B cell (primary cell): ENCODE measurements around the gene RHPN2. TPM values are rescaled to one million over a fixed set of nuclear protein-coding genes. Genes with fewer than 3 reads are reported as not detected.

Experiments used
- ATAC-seq: fragments of 200-7000 bp; cut with Tn5 transposase; one replicate; pipeline ENCODE4 v1.10.0; 2021; ENCODE audit warnings: low read depth, mild to moderate bottlenecking, moderate number of reproducible peaks, moderate library complexity
- CTCF ChIA-PET: fragments of 350-600 bp; sonication (Branson Sonifier 250); formaldehyde crosslinking; loops from one replicate; lab custom pipeline; 2021; ENCODE audit warnings: antibody characterized with exemption, inconsistent platforms; lab: Charles Lee
- POLR2A ChIA-PET: fragments of 350-600 bp; sonication (Branson Sonifier 250); formaldehyde crosslinking; loops from one replicate; lab custom pipeline; 2021; ENCODE audit warnings: antibody characterized with exemption; lab: Charles Lee
- DNase-seq: peaks from one replicate; pipeline ENCODE4 v3.0.0; 2013
- H2AFZ ChIP-seq: 2 replicates; pipeline ENCODE4 v1.6.1; 2012; ENCODE audit warnings: mild to moderate bottlenecking, low read depth, low read length; ENCODE audit not compliant: insufficient read depth, poor library complexity, severe bottlenecking
- H3K27ac ChIP-seq, 2 donors: 1 replicate in 1 of 2; 2 replicates in 1 of 2; pipeline ENCODE4 v1.5.1; 2012 to 2013; ENCODE audit warnings: low read length in 2 of 2, mild to moderate bottlenecking in 2 of 2, moderate library complexity in 1 of 2
- H3K27me3 ChIP-seq, 4 experiments: fragments of 200-600 bp in 1 of 4; sonication (generic) in 1 of 4; replicated peaks in 1 of 4; 1 replicate in 2 of 4; 2 replicates in 2 of 4; pipeline versions ENCODE4 v1.6.1 to v1.7.0; 2013 to 2016; ENCODE audit warnings: low read length in 3 of 4, mild to moderate bottlenecking in 2 of 4, mixed read lengths in 1 of 4, moderate library complexity in 1 of 4; ENCODE audit not compliant: insufficient read depth in 4 of 4, control insufficient read depth in 3 of 4; ENCODE audit errors: control extremely low read depth in 1 of 4
- H3K36me3 ChIP-seq, 2 experiments: replicated peaks in 1 of 2; 1 replicate in 1 of 2; 2 replicates in 1 of 2; pipeline versions ENCODE4 v1.6.1 to v1.7.1; 2013; ENCODE audit warnings: low read length in 1 of 2; ENCODE audit not compliant: insufficient read depth in 2 of 2, control insufficient read depth in 1 of 2; ENCODE audit errors: control extremely low read depth in 1 of 2, extremely low read depth in 1 of 2
- H3K4me1 ChIP-seq, 2 donors: fragments of 200-600 bp in 1 of 2; sonication (generic) in 1 of 2; 1 replicate in 1 of 2; 2 replicates in 1 of 2; pipeline versions ENCODE4 v1.5.1 to v1.6.1; 2013 to 2017; ENCODE audit warnings: low read length in 2 of 2; ENCODE audit not compliant: control insufficient read depth in 2 of 2, insufficient read depth in 2 of 2
- H3K4me2 ChIP-seq: replicated peaks from 2 replicates; pipeline ENCODE3; 2012; ENCODE audit warnings: mild to moderate bottlenecking, low read depth, low read length; ENCODE audit not compliant: poor library complexity, severe bottlenecking
- H3K4me3 ChIP-seq, 5 experiments: fragments of 200-600 bp in 1 of 5; sonication (generic) in 1 of 5; 1 replicate in 3 of 5; 2 replicates in 2 of 5; pipeline versions ENCODE4 v1.5.1 to v1.7.0; 2011 to 2016; ENCODE audit warnings: low read length in 4 of 5, mild to moderate bottlenecking in 4 of 5, low read depth in 2 of 5, control low read depth in 1 of 5, moderate library complexity in 1 of 5; ENCODE audit not compliant: insufficient read depth in 1 of 5; ENCODE audit errors: control extremely low read depth in 1 of 5, extremely low read depth in 1 of 5
- H3K79me2 ChIP-seq: fragments of 200-600 bp; sonication (generic); one replicate; pipeline ENCODE4 v1.6.0; 2016; ENCODE audit warnings: low read length; ENCODE audit not compliant: control insufficient read depth, insufficient read depth
- H3K9ac ChIP-seq: fragments of 200-600 bp; sonication (generic); 2 replicates; pipeline ENCODE4 v1.6.1; 2017; ENCODE audit warnings: mild to moderate bottlenecking, low read length, moderate library complexity
- H3K9me3 ChIP-seq, 3 donors: one replicate each; pipeline versions ENCODE4 v1.6.1 to v1.7.1; 2013; ENCODE audit warnings: low read length in 2 of 3; ENCODE audit not compliant: control insufficient read depth in 2 of 3, insufficient read depth in 1 of 3; ENCODE audit errors: control extremely low read depth in 1 of 3
- H4K20me1 ChIP-seq: 2 replicates; pipeline ENCODE4 v1.6.0; 2012; ENCODE audit warnings: mild to moderate bottlenecking, low read length; ENCODE audit not compliant: insufficient read depth, control insufficient read depth, poor library complexity, severe bottlenecking
- H3K27ac Mint-ChIP-seq: one replicate; pipeline ENCODE4 v1.8.0; 2021; ENCODE audit warnings: mixed read lengths
- H3K27me3 Mint-ChIP-seq: one replicate; pipeline ENCODE4 v1.8.0; 2021; ENCODE audit warnings: mixed read lengths
- H3K4me1 Mint-ChIP-seq: one replicate; pipeline ENCODE4 v1.8.0; 2021; ENCODE audit warnings: mixed read lengths
- H3K4me3 Mint-ChIP-seq: one replicate; pipeline ENCODE4 v1.8.0; 2021; ENCODE audit warnings: mixed read lengths
- H3K9me3 Mint-ChIP-seq: one replicate; pipeline ENCODE4 v1.8.0; 2022; ENCODE audit warnings: mixed read lengths; ENCODE audit not compliant: insufficient read depth
- CTCF ChIP-seq: fragments of 200-600 bp; IDR thresholded peaks from one replicate; pipeline ENCODE4 v1.8.0; 2022; ENCODE audit warnings: antibody characterized with exemption, mild to moderate bottlenecking
- EZH2 ChIP-seq: IDR thresholded peaks from 2 replicates; pipeline ENCODE4 v1.6.1; 2012; ENCODE audit warnings: borderline replicate concordance, low read depth, mild to moderate bottlenecking, moderate library complexity, low read length; ENCODE audit not compliant: insufficient read depth, poor library complexity, severe bottlenecking
- WGBS: methylation state at CpG from one replicate; pipeline ENCODE4 v1.1.5; 2013; ENCODE audit warnings: missing lambda C conversion rate; ENCODE audit not compliant: insufficient coverage; 5-methylcytosine and 5-hydroxymethylcytosine counted together
- intact Hi-C: fragments of 100-400 bp; cut with micrococcal nuclease; formaldehyde crosslinking; loops from one replicate; pipeline ENCODE4 v1.10.0; 2022
- polyA plus RNA-seq: library from polyadenylated mRNA; depleted of rRNA; stranded (reverse); fragments of >200 nt; gene quantifications from 2 replicates; pipeline ENCODE4 v1.2.3, GENCODE V29; 2012
- total RNA-seq, 2 donors: library from RNA; stranded (reverse); fragments of 120-200 nt in 1 of 2; gene quantifications; 1 replicate in 1 of 2; 2 replicates in 1 of 2; pipeline versions ENCODE4 v1.2.3 to v1.2.4, GENCODE V29; 2013 to 2022

Gene RHPN2
- total and polyA plus RNA-seq, 2 donors (not counting 1 experiment from before 2014, with no cell fraction given): 4.9 to 5.5 TPM

GRCh38 chr19:33035461-33035860 is 29.2 kb downstream of the RHPN2 start:
- H3K27me3 Mint-ChIP-seq: no peaks in the 10 kb centered on the region
- no peak overlapping the region for H3K9ac ChIP-seq
- no peak for TF ChIP-seq EZH2
- TF ChIP-seq CTCF: no peak
- DNase-seq (no peak), ATAC-seq (no peak)
- H3K4me3 ChIP-seq: no peak overlapping the region
- intact Hi-C loops: no loop called here
- H3K9me3 Mint-ChIP-seq: no peaks in the 10 kb centered on the region
- CTCF ChIA-PET: no interaction called here
- H3K36me3 ChIP-seq: no peaks in the 10 kb centered on the region
- H3K4me3 Mint-ChIP-seq: no peak overlapping the region
- H3K27me3 ChIP-seq: no peaks in the 10 kb centered on the region
- no peak overlapping the region for H3K4me2 ChIP-seq
- H4K20me1 ChIP-seq: no peaks in the 10 kb centered on the region
- H3K27ac Mint-ChIP-seq: no peak overlapping the region
- no peaks in the 10 kb centered on the region for H3K4me1 ChIP-seq
- H3K9me3 ChIP-seq: peaks cover 0 to 3% (median 0%) of the 10 kb centered on the region in 3 donors
- POLR2A ChIA-PET: no interaction called here
- H3K4me1 Mint-ChIP-seq: peaks cover 8% of the 10 kb centered on the region
- no peak overlapping the region for H3K27ac ChIP-seq
- no peak overlapping the region for H2AFZ ChIP-seq
- WGBS: 98% methylated on average over 9 of the region's 10 CpGs
- H3K79me2 ChIP-seq: no peaks in the 10 kb centered on the region

- no peaks in the 10 kb centered on the region for H3K9me3 Mint-ChIP-seq
- H2AFZ ChIP-seq: no peak overlapping the region
- H3K27ac ChIP-seq: no peak overlapping the region
- POLR2A ChIA-PET: no interaction called here
- H3K27me3 ChIP-seq: no peaks in the 10 kb centered on the region
- no peaks in the 10 kb centered on the region for H4K20me1 ChIP-seq
- H3K27ac Mint-ChIP-seq: no peak overlapping the region
- DNase-seq (no peak), ATAC-seq (no peak)
- peaks cover 0 to 21% (median 0%) of the 10 kb centered on the region in 3 donors for H3K9me3 ChIP-seq
- WGBS: 95% methylated on average over 2 of the region's 8 CpGs
- intact Hi-C loops: no loop called here
- H3K79me2 ChIP-seq: no peaks in the 10 kb centered on the region
- peaks cover 2% of the 10 kb centered on the region for H3K4me1 Mint-ChIP-seq
- TF ChIP-seq CTCF (no peak), EZH2 (no peak)
- no peaks in the 10 kb centered on the region for H3K36me3 ChIP-seq
- H3K4me1 ChIP-seq: no peaks in the 10 kb centered on the region
- no peak overlapping the region for H3K4me3 ChIP-seq
- CTCF ChIA-PET: interaction anchor here (0.6 kb wide), 1 partner anchor 49 kb away, joined by 5 read pairs; no protein-coding TSS in a partner anchor
- no peak overlapping the region for H3K4me2 ChIP-seq
- H3K4me3 Mint-ChIP-seq: no peak overlapping the region
- no peak overlapping the region for H3K9ac ChIP-seq
- H3K27me3 Mint-ChIP-seq: no peaks in the 10 kb centered on the region
These were observed 32.4 kb downstream of the RHPN2 start for GRCh38 chr19:33032218-33032781.
